Right lobe of liver (tissue), 4 donors: ENCODE data around the gene GOLIM4.

ENCODE experiments used
- POLR2A ChIP-seq: fragments of 450-650 bp; IDR thresholded peaks from one replicate; pipeline ENCODE4 v1.6.1; 2017; ENCODE audit warnings: antibody characterized with exemption, mild to moderate bottlenecking
- TF ChIP-seq, protein P1 (sequence below), 4 donors: fragments of 200-600 bp in 3 of 4; fragments of 450-650 bp in 1 of 4; IDR thresholded peaks; one replicate each; pipeline versions ENCODE4 v1.5.1 to v1.8.0; 2016 to 2022; ENCODE audit warnings: antibody characterized with exemption in 4 of 4, mild to moderate bottlenecking in 2 of 4
- donor health status: DM: no; HTN: no; CAD: no.
- donor health status: DM: no; HTN: no; CAD: no.
- donor health status: DM: no; HTN: yes; CAD: no.

DNA sequence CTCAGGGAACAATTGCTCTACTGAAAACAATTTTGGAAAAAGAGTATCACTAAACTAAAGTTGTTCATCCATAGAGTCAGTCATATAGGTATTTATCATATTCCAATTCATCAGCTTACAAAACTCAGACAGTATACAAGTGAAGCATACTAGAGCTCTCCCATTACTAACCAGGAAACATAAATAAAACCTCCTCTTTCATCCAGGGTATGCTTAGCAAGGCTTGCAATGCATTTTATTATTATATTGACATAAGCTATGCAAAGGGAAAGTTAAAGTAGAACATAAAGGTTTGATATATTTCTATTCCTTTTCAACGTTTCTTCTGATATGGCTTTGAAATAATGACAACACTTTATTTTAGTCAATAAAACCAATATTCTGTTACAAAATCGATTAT, 106.7 kb downstream of the GOLIM4 start:
- TF ChIP-seq, protein P1, sequence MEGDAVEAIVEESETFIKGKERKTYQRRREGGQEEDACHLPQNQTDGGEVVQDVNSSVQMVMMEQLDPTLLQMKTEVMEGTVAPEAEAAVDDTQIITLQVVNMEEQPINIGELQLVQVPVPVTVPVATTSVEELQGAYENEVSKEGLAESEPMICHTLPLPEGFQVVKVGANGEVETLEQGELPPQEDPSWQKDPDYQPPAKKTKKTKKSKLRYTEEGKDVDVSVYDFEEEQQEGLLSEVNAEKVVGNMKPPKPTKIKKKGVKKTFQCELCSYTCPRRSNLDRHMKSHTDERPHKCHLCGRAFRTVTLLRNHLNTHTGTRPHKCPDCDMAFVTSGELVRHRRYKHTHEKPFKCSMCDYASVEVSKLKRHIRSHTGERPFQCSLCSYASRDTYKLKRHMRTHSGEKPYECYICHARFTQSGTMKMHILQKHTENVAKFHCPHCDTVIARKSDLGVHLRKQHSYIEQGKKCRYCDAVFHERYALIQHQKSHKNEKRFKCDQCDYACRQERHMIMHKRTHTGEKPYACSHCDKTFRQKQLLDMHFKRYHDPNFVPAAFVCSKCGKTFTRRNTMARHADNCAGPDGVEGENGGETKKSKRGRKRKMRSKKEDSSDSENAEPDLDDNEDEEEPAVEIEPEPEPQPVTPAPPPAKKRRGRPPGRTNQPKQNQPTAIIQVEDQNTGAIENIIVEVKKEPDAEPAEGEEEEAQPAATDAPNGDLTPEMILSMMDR (IDR thresholded peaks at IDR 0.05), result no peak
- TF ChIP-seq POLR2A, result no peak
